Esophagus squamous epithelium (tissue), 5 donors: ENCODE results near the gene DNAJC22. TPM values are rescaled to one million over a fixed set of nuclear protein-coding genes. Genes with fewer than 3 reads are reported as not detected.

ENCODE experiments used
- DNase-seq: peaks from one replicate; lab custom pipeline; 2025; lab: John Stamatoyannopoulos, UW
- H3K27ac ChIP-seq, 4 donors: fragments of 200-600 bp; sonication (generic); one replicate each; pipeline ENCODE4 v1.5.1; 2016 to 2019; ENCODE audit warnings: mild to moderate bottlenecking in 1 of 4
- H3K27me3 ChIP-seq, 4 donors: fragments of 200-600 bp; sonication (generic); 1 replicate in 3 of 4; 2 replicates in 1 of 4; pipeline versions ENCODE4 v1.5.1 to v1.6.0; 2017 to 2021; ENCODE audit warnings: antibody characterized with exemption in 1 of 4
- H3K36me3 ChIP-seq, 3 donors: fragments of 200-600 bp; sonication (generic); one replicate each; pipeline ENCODE4 v1.5.1; 2016 to 2019
- H3K4me1 ChIP-seq, 3 donors: fragments of 200-600 bp; sonication (generic); one replicate each; pipeline ENCODE4 v1.5.1; 2017 to 2019
- H3K4me3 ChIP-seq, 4 donors: fragments of 200-600 bp; sonication (generic); 1 replicate in 3 of 4; 2 replicates in 1 of 4; pipeline ENCODE4 v1.5.1; 2016 to 2019; ENCODE audit warnings: mild to moderate bottlenecking in 2 of 4, moderate library complexity in 1 of 4
- H3K9me3 ChIP-seq, 3 donors: fragments of 200-600 bp; sonication (generic); one replicate each; pipeline ENCODE4 v1.5.1; 2016 to 2019
- CTCF ChIP-seq, 6 experiments: fragments of 450-650 bp in 4 of 6; fragments of 200-600 bp in 2 of 6; sonication (generic) in 2 of 6; IDR thresholded peaks; one replicate each; pipeline ENCODE4 v1.5.1; 2016 to 2019; ENCODE audit warnings: antibody characterized with exemption in 6 of 6, mild to moderate bottlenecking in 4 of 6, moderate library complexity in 4 of 6
- POLR2A ChIP-seq, 4 donors: fragments of 450-650 bp; IDR thresholded peaks; one replicate each; pipeline ENCODE4 v1.6.1; 2017; ENCODE audit warnings: antibody characterized with exemption in 4 of 4, mild to moderate bottlenecking in 4 of 4, moderate library complexity in 3 of 4
- WGBS, 2 donors: methylation state at CpG; one replicate each; pipeline ENCODE4 v1.1.5; 2018; 5-methylcytosine and 5-hydroxymethylcytosine counted together
- intact Hi-C: fragments of 100-400 bp; cut with DNase I; formaldehyde crosslinking; loops from one replicate; pipeline ENCODE4 v1.15.0; 2022
- total RNA-seq, 4 donors: library from RNA; depleted of rRNA; stranded (reverse); fragments of >200 nt; gene quantifications; one replicate each; pipeline ENCODE4 v1.1.0, GENCODE V29; 2016
- donor health status: DM: yes; HTN: yes; CAD: no.

The DNAJC22 gene
- total RNA-seq, 4 donors from 2014 or later, result 0.18 to 0.53 TPM; not detected in 2

- WGBS, 2 donors, result 89 to 100% methylated on average over 1 of the region's 1 CpG
- H3K9me3 ChIP-seq, result no peaks in the 10 kb centered on the region
Measured at GRCh38 chr12:49400304-49400703, 53.6 kb downstream of the DNAJC22 start.

More at GRCh38 chr12:49400304-49400703, 53.6 kb downstream of the DNAJC22 start:
- no peak overlapping the region for H3K27ac ChIP-seq
- peaks cover 0 to 11% (median 4%) of the 10 kb centered on the region in 3 donors for H3K4me1 ChIP-seq
- TF ChIP-seq CTCF (IDR thresholded peaks at IDR 0.05), result no peak
- no peak for TF ChIP-seq POLR2A (IDR thresholded peaks at IDR 0.05)
- no peaks in the 10 kb centered on the region for H3K27me3 ChIP-seq
- H3K4me3 ChIP-seq, result no peak overlapping the region
- no peaks in the 10 kb centered on the region for H3K36me3 ChIP-seq
- intact Hi-C loops, result no loop called here
- no peak for DNase-seq

Other genes with a start within 250 kb of the DNAJC22 start
- 10 to 100 TPM; 13.7 to 41.8 (median 27.8) TPM for gene LMBR1L, start 236.0 kb upstream of the DNAJC22 start, total RNA-seq
- 100 to 1,000 TPM; 414 to 957 (median 699) TPM for gene TUBA1B, start 215.5 kb upstream of the DNAJC22 start, total RNA-seq
- gene TUBA1A, start 157.8 kb upstream of the DNAJC22 start, total RNA-seq, result 10 to 100 TPM; 14.5 to 91.0 (median 46.2) TPM
- gene TUBA1C, start 81.8 kb upstream of the DNAJC22 start, total RNA-seq, result 1,000 to 10,000 TPM in 1 of 4 donors, 100 to 1,000 TPM in 3; 587 to 1,132 (median 718) TPM
- gene PRPH, start 51.7 kb upstream of the DNAJC22 start, total RNA-seq, result under 1 TPM in 1 of 4 donors, not detected in 3; 0.57 TPM
- 10 to 100 TPM in 2 of 4 donors, 1 to 10 TPM in 2; 4.6 to 17.5 (median 8.8) TPM for gene TROAP, start 23.6 kb upstream of the DNAJC22 start, total RNA-seq
- gene C1QL4, start 9.7 kb upstream of the DNAJC22 start, total RNA-seq, result not detected
- gene SPATS2, start 20.6 kb downstream of the DNAJC22 start, total RNA-seq, result 1 to 10 TPM; 4.8 to 9.8 (median 8.5) TPM
- gene KCNH3, start 192.1 kb downstream of the DNAJC22 start, total RNA-seq, result under 1 TPM in 1 of 4 donors, not detected in 3; 0.38 TPM
- gene MCRS1, start 221.3 kb downstream of the DNAJC22 start, total RNA-seq, result 10 to 100 TPM; 38.8 to 54.2 (median 45.0) TPM